ENCODE data around the gene GFY.

The GFY gene

DNA sequence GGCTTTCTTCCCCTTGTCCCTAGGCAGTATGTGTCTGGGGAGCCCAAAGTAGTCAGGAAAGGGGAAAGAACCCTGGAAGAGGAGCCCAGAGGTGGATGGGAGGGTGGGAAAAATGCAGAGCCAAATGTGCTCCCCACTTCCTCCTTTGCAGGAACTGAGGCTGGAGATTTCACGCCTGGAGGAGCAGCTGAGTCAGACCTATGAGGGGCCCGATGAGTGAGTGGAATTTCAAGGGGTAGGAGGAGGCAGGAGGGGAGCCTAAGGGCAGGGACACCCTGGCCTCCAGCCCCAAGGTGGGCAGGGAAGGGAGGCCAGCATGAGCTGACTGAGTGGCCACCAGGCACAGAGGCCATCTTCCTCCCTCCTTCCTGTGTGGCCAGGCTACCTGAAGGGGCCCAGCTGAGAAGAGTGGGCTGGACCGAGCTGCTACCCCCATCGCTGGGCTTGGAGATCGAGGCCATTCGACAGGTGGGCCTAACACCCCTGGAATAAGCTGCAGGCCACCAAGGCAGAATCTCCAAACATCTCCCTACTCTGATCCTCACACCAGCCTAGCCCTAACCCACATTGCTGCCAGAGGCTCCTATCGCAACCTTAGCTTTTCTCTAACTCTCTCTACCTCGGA, 16.3 kb upstream of the GFY start:
- DNase-seq (ENCODE audit: low spot score), result no peak

DNA sequence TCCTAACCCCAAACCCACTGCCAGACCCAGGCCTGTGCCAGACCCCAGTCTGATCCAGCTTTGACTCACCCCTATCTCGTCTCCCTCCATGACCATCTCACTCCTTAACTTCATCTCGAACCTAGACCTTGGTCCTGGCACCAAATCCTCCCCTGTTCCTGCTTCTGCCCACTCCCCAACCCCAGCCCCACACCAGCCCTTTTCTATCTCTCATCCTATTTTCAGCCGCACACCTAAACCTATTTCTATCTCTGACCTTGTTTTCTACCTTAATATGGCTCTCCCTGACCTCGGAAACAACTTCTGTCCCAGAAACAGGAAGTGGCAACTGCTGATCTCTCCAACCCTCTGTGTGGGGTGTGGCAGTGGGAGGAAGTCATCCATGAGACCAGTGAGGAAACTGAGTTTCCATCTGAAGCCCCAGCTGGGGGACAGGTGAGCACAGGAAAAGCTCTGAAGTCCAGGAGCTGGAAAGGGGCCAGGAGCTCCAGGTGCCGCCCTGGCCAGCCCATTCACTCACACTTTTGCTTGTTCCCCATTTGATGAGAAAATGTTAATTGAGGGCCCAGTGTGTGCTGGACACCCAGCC, 15.7 kb upstream of the GFY start:
- DNase-seq (ENCODE audit: low spot score), result no peak

DNA sequence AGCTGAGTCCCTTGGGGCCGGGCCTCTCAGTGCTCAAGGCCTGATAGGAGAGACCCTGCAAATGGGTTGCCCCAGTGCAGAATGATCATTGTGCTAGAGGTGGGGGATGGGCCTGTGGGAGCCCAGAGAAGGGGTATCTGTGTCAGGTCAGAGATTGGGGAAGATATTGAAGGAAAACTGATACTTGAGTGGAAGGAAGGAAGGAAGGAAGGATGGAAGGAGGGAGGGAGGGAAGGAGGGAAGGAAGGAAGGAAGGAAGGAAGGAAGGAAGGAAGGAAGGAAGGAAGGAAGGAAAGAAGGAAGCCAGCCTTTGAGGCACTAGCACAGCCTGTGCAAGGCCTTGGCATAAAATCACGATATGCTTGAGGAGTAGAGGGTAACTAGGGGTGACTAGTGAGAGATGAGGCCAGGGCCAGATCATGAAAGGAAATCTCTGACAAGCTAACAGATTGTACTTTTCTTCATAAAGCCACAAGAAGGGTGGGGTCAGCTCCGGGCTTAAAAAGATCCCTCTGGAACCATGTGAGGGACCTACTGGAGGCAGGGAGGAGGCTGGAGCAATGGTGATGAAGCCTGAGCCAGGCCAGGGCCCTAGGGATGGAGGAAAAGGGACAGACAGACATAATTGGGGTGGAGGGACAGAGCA, 13.4 kb upstream of the GFY start:
- DNase-seq (ENCODE audit: low spot score), result no peak

DNA sequence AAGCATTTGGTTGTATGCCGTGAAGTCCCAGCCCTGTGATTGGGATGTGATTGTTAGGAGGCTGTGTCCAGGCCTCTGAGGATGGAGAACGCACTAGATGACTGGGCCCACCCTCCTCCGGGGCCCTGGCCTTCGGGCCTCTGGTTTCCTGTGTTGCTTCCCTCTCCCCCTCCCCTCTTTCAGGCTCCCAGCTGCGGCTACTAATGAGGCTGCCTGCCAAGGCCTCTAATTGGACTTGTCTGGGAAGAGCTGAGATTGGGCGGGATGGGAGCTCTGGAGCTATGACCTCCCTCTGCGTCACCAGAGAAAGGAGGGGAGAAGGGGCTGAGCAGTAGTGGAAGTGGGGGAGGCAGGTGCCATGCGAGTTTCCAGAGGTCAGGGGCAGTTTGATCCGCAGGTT, 11.8 kb upstream of the GFY start:
- no peak for DNase-seq (ENCODE audit: low spot score)

DNA sequence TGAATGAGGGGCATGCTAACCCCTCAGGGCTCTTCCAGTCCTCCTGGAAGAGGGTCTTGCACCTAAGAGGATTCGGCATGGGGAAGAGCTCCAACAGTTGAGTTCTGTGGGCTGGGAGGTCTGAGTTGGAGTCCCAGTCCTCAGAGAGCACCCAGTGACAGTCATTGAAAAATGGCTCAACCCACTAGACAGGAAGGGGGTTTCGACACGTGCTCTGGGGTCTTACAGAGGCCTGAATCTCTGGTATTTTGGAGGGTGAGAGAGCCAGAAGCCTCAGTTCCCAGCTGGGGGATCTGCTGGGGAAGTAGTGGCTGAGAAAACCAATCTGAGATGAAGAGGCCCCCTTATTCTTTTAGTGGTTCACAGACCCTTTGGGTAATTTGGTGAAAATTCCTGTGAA, 10.9 kb upstream of the GFY start:
- no peak for DNase-seq (ENCODE audit: low spot score)

DNA sequence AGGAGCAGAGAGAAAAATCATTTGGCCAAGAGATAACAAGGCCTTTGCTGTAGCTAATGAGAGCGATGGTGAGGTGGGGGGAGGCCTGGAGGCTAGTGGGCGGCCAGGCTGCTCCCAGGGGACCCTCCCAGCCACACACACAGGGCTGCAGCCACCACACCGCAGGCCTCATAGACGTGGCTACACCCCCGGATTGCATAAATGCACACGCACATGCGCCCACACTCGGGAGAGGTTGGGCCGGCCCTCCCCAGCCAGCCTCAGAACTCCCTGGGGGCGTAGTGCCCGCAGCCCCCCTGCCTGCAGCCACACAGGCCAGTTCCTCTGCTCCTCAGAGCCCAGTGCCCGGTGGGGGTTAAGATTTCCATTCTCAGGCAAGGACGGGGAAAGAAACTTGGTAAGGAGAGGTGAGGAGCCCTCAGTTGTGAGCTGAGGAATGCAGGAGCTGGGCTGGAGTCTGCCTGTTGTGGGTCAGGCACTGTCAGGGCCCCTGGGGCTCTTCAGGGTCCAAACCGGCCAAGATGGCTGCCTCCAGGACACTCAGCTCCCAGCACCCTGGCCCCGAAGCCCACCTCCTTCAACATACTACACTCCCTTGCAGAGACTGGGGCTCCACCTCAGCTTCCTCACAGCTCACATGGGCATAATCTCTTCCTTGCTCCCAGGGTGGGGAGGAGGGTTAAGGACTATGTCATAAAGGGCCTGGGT, 9.9 kb upstream of the GFY start:
- DNase-seq (ENCODE audit: low spot score), result peak; percentile 44

DNA sequence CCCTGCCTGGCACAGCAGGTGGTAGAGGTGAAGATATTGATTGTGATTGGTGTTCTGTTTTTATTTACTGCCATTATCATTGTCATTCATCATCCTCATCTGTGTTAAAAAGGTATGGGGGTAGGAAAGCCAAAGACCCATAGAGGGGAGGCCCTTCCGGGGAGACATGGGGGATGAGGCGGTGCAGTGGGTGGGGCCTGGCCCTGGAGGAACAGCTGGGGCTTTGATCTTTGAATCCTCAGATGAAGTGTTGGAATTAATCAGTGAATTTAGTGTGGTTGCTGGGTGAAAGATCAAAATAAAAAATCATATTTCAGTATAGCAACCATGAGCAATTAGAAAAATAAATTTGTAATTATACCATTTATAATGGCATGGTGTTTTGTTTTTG, 9.4 kb upstream of the GFY start:
- no peak for DNase-seq (ENCODE audit: low spot score)

DNA sequence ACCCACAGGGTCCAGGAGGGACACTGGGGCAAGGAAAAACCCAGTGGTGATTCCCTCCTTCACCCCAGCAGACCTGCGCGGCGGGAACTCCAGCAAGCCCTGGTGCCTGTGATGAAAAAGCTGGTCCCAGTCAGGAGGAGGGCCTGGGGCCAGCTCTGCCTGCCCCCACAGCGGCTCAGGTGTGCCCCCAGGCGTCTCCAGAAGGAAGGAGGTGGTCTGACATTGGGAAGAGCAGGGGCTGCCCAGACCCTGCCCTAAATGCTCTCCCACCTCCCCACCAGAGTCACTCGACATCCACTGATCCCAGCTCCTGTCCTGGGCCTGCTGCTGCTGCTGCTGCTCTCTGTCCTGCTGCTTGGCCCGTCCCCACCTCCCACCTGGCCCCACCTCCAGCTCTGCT, 8.1 kb upstream of the GFY start:
- DNase-seq (ENCODE audit: low spot score), result no peak

DNA sequence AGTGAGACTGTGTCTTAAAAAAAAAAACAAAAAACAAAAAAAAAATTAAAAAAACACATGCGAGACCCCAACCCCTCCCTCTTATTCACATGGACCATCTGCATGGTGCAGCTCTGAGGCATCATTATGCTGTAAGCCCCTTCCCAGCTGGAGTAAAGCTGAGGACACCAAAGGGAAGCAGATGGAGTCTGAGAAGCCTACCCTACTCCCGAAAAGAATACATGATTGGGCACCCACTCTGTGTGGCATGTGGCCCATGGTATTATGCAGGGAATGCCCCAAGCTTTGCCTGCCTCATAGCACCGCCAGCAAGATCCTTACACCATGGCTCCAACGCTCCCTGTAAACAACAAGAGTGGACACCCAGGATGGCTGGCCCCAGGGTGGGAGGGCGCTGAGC, 6.7 kb upstream of the GFY start:
- no peak for DNase-seq (ENCODE audit: low spot score)

DNA sequence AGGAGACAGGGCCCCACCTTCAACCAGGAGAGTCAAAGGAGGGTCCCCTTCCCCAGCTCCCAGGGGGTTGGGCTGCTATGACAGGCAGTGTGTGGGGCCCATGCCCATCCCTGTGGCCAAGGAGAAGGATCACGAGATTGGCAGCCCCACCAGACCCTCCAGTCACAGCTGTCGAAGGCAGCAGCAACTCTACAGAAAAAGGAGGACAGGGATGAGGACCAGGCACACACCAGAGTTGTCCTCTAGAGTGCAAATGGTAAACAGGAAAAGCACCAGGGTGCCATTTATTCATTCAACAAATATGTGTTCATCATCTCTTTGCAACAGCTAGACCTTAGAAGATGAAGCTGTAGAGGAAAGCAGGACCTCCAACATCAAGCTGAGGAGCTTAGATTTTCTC, 6.0 kb upstream of the GFY start:
- no peak for DNase-seq (ENCODE audit: low spot score)

DNA sequence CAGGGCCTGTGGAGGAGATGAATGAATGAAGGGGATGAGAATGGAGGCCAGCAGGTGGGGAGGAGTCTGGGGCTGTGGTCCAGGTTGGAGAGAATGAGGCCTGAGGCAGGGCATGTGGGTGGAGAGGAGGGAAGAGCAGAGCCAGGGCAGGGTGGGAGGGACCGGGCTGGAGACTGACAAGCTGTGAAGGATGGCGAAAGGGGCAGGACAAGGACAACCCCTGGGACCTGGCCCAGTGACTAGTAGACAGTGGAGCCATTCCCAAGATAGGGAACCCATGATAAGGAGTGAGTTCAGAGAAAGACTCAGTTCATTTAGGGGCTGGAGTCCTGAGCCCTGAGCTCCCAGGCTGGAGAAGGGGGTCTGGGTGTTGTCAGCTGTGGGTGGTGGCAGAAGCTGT, 5.0 kb upstream of the GFY start:
- DNase-seq (ENCODE audit: low spot score), result no peak

DNA sequence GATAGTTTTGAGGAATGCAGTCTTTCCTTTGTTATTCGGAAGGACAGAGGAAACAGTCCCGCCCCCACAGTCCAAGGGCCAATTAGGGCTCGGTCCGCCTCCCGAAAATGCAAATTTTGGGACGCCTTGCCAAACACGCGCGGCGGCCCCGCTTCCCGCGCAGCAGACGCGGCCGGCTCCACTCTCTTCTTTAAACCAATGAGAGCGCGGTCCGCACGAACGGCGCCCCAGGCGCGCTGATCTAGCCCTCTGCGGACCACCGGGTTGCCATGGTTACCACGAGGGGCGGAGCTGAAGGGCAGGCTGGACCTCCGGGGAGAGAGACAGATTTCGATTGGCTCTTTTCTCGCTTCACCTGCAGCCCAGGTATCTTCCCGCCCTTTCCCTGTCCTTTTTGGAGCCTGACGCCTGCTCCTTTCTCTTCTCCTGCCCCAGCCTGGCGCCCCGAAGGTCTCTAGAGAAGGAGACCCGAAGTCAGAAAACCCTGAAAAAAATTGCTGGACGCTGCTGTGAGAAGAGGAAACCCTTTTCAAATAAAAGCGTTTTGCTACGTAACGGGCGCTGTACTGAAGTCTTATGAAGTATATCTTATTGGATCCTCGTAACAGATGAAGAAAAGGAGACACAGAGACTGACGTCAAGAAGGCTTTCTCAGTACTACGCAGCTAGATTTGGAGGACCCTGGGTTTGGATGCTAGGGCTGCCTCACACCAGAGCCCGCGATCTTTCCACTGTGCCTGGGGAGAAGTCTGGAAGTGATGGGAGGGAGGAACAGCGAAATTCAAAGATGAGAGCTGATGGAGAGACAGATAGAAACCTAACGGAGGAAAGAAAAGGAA, 3.9 kb upstream of the GFY start:
- DNase-seq (ENCODE audit: low spot score), result peak; percentile 83

DNA sequence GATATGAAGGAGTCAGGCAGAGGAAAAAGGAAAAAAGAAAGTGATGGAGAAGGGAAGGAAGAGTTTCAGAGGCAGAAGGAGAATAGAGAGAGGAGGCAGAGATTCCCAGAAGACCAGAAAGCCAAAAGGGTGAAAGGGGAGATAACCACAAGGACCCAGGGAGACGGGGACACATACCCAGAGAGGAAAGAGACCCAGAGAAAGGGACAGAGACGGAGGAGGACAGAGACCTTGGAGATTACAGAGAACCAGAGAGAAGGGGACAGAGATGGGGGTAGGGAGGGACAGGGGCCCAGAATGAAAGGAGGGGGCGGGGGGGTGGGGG, 3.3 kb upstream of the GFY start:
- DNase-seq (ENCODE audit: low spot score), result no peak

DNA sequence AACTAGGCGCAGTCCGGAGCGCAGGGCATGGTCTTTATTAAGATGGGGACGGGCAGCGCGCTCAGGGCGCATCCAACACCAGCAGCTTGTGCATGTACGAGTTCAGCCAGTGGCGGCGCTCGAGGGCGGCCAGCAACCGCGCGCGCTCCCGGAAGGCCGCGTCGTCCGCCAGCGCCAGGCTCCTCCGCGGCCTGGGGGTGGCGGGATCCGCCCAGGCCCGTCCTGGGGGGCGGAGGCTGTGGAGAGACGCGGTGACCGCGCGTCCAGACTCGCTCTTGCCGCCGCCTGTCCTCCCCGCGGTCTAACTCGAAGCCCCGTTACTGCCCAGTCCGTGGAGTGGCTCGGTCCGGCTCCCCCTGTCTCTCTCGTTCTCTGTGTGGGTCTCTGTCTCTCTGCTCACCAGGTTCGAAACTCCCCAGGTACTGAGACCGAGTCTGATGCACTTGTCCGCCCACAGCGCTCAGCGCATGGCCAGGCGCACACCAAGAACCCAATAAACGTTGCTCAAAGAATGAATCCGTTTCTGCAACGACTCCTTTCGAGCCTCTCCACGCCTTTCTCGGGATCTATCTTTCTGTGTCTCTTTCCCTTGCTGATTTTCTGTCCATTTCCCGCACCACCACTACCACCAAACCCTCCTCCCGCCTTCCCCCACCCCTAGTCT, 2.6 kb upstream of the GFY start:
- no peak for DNase-seq (ENCODE audit: low spot score)

DNA sequence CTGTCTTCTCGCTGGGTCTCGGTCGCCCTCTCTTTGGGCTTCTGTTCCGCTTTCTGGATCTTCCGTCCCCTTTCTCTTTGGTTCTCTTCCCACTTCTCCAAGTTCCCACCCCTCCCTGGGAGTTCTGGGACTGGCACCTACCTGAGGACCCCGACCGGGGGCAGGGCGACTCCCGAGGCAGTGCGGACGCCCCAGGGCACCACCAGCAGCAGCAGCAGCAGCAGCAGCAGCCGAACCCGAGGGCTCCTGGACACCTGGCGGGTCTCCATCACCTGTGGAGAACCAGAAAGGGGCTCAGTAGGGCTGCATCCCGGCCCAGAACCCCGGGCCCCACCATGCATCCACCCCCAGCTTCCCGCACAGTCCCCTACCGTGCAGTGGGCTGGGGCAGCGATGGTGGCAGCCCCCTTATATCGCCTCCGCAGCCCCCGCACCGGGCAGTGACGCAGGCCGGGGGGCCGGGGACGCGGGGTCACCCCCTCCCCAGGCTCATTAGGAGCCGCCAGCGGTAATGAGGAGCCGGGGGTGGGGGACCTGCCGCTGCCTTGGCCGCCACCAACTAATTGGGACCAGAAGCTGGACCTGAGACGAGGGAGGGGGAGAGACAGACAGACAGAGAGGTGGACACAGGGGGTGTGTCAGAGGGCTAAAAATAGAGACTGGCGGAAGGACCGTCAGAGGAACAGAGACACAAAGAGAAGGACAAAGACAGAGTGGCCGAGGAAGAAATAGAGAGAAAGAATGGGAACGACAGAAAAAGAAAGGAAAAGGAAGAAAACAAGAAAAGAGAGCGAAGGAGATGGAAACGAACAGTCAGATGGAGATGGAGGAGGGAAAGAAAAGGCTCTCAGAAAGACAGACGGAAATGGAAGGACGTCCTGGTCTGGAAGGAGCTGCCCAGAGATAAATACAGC, 1.9 kb upstream of the GFY start, which contains the start of gene PTH2:
Gene PTH2, minus strand, starts transcription at position 371 of the 914 bp plus-strand sequence. Its CDS starts 102 bp downstream, at position 269.
- no peak for DNase-seq (ENCODE audit: low spot score)

DNA sequence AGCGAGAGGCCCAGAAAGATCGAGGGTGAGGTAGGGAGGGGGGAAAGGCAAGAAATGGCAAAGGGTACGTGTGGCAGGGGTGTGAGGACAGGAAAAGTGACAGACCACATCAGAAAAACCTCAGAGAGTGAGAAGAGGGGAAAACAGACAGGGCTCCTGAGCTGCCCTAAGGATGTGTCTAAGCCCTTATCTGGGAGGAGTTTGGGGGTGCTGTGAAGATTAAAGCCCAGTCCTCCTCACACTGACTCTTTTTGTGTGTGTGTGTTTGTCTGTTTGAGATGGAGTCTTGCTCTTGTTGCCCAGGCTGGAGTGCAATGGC, 1.2 kb upstream of the GFY start:
- DNase-seq (ENCODE audit: low spot score), result no peak

DNA sequence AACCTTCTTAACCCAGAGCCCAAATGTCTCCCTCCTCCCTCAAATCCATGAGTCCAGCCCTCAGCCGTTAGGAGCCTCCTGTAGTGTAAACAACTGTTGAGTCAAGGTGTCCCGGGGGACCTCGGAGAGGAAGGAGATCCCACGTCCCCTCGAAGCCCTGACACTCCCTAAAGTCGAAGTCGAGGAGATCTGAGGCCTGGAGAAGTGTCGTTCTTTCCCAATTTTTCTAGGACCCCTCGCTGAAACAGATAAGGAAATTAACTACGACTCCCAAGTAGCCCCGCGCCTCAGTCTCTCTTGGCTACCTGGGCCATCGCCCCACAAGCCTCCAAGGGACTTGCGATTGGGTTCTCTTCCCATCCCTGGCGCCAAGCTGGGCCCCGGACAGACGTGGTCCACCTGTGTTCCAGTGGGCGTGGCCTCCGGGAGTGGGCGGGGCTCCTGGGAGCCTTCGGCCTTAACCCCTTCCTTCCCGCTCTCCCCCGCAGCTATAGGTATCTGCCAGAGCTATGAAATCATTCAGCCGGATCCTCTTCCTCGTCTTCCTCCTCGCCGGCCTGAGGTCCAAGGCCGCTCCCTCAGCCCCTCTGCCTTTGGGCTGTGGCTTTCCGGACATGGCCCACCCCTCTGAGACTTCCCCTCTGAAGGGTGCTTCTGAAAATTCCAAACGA, 869 bp downstream of the GFY start:
- no peak for DNase-seq (ENCODE audit: low spot score)

DNA sequence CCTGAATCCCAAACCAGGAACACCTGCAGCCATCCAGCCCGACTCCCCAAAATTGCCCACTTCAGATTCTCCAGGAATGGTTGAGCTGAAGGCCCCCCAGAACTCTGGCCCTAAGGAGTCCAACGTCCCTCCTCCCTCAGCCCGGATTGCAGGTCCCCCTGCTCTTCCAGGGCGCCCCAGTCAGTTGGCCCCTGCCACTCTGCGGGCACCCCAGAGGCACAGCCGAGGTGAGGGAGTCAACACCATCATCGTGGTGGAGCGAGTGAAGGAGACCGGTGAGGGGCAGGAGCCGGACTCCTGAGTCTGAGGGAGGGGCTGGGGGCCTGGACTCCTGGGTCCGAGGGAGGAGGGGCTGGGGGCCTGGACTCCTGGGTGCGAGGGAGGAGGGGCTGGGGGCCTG, 2.2 kb downstream of the GFY start:
- no peak for DNase-seq (ENCODE audit: low spot score)

DNA sequence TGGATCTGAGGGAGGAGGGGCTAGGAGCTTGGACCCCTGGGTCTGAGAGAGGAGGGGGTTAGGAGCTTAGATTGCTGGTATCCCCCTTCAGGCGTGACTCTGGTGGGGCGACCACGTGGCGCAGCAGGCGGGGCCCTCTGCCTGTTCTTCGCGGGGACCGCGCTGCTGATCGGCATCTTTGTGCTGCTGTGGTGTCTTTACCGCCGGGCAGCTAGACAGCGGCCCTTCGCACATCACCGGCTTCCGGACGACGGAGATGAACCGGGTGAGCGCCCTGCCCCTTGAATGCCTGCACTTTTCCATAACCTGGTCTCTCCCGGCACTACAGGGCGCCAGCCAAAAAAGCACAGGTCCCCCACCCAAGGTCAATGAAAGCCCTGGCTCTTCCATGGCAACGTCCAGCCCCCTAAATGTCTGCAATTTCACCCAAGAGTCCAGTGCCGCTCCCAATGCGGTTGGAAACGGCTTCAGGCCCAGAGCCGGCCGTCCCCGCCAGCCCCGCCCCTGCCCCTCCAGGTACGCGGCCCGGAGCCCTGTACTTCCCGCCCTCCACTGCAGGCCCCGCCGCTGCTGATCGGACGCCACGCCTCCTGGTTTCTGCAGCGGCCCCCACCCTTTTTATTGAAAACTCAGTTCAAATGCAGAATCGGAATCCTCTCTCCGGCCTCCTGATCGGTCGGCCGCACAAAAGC, 2.8 kb downstream of the GFY start:
- DNase-seq (ENCODE audit: low spot score), result no peak
